Adrenal gland (tissue), 5 donors: Measurements from ENCODE around the gene PTPRD.

Experiments
- CTCF ChIP-seq, 6 experiments: fragments of 450-650 bp in 4 of 6; fragments of 200-600 bp in 2 of 6; sonication (generic) in 1 of 6; IDR thresholded peaks; 1 replicate in 5 of 6; 2 replicates in 1 of 6; pipeline versions ENCODE4 v1.5.1 to v1.8.0; 2016 to 2021; ENCODE audit warnings: antibody characterized with exemption in 6 of 6, mild to moderate bottlenecking in 2 of 6, moderate library complexity in 1 of 6
- POLR2A ChIP-seq, 2 donors: fragments of 450-650 bp; IDR thresholded peaks; one replicate each; pipeline ENCODE4 v1.6.1; 2017; ENCODE audit warnings: antibody characterized with exemption in 2 of 2, mild to moderate bottlenecking in 2 of 2, moderate library complexity in 1 of 2
- donor health status: DM: no; HTN: no; CAD: no.

DNA sequence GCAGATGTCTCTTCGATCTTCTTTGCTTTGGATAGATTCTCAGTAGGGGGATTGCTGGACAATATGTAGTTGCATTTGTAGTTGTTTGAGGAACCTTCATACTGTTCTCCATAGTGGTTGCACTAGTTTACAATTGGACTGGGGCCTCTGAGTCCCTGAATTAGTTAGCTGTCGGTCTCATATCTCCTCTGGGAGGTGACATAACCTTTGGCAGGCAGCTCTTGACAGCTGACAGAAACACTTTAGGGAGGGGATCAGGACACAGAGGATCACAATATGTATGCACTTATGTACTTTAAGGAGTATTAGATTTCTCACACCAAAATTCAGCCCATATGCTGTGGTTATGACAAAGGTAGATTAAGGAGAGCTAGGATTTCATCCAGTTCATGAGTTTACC, 1533.3 kb downstream of the PTPRD start:
- TF ChIP-seq CTCF (IDR thresholded peaks at IDR 0.05) (no peak), POLR2A (IDR thresholded peaks at IDR 0.05) (no peak)
